NT2/D1 (cell line): ENCODE measurements around the gene TSPAN8.

ENCODE experiments used
- DNase-seq: peaks from one replicate; pipeline ENCODE4 v3.0.0-alpha.2; 2011; ENCODE audit warnings: low read depth, low spot score
- H3K27me3 ChIP-seq: 2 replicates; pipeline ENCODE4 v1.6.0; 2011; ENCODE audit warnings: mild to moderate bottlenecking; ENCODE audit not compliant: insufficient read length, insufficient read depth
- H3K36me3 ChIP-seq: 2 replicates; pipeline ENCODE4 v1.6.1; 2011; ENCODE audit warnings: mild to moderate bottlenecking, low read length, mixed read lengths; ENCODE audit not compliant: insufficient read depth, insufficient read length
- H3K4me1 ChIP-seq: 2 replicates; pipeline ENCODE4 v1.5.1; 2011; ENCODE audit not compliant: insufficient read depth, insufficient read length
- H3K4me3 ChIP-seq: 2 replicates; pipeline ENCODE4 v1.5.1; 2011; ENCODE audit warnings: low read depth; ENCODE audit not compliant: insufficient read length
- H3K9ac ChIP-seq: 2 replicates; pipeline ENCODE4 v1.6.0; 2011; ENCODE audit warnings: low read depth; ENCODE audit not compliant: insufficient read length
- H3K9me3 ChIP-seq: 2 replicates; pipeline ENCODE4 v1.5.1; 2011; ENCODE audit warnings: mild to moderate bottlenecking, low read length; ENCODE audit not compliant: insufficient read depth
- SUZ12 ChIP-seq: IDR thresholded peaks from 2 replicates; pipeline ENCODE4 v1.6.1; 2011; ENCODE audit not compliant: insufficient read length, insufficient read depth; ENCODE audit errors: extremely low read depth
- YY1 ChIP-seq: IDR thresholded peaks from 2 replicates; pipeline ENCODE4 v1.6.1; 2011; ENCODE audit not compliant: insufficient read length, insufficient read depth
- ZNF274 ChIP-seq: IDR thresholded peaks from 2 replicates; pipeline ENCODE4 v1.6.1; 2011; ENCODE audit warnings: mild to moderate bottlenecking, low read depth, low read length

TSPAN8 gene

DNA sequence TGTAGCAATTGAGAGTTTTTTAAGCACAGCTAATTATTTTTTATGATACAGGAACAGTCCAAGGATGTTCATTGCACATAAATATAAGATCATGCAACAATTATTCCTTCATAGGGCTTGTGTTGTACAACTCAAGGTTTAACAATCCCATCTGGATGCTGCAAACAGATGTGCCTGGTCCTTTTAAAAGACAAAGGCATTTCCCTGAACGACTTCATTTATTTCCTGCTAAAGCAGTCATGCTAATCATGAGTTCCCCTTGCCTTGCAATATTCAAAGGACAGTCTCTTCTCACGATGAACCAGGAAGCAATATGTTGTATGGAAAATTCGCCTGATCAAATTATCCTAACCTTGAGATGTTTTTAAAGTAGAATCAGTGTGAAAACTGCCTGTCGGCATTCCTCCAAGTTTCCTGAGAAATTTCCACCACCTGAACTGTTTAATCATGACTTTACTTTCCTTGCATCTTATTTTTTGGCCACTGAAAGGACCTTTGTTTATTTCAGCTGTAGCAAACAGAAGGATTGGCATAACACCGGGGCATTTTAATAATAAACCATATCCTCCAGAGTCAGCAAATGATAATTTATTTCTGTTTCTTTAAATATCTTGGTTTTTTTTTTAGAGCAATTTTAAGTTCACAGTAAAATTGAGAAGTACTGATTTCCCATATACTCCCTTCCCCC, 33.9 kb upstream of the TSPAN8 start:
- no peaks in the 10 kb centered on the region for H3K4me1 ChIP-seq
- DNase-seq = no peak

DNA sequence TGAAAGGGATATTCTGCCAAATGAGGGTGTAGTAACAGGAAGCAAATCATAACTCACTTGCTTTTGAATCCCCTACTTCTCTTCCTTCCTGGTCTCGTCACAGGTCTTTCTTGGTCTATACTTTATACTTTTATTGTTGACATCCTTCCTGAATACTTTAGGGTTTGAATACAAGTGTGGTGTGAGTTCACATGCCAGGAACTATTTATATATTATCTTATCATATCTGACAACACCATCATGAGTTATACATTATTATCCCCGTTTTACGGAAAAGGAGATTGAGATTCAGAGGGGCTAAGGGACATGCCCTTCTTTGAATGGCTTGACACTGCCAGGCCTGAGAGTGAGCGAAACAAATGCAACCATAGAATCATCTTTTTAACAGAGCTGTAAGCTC, 33.0 kb upstream of the TSPAN8 start:
- Histone ChIP-seq H3K36me3 (no peaks in the 10 kb centered on the region), H3K9ac (no peak overlapping the region), H3K4me3 (no peak overlapping the region), H3K4me1 (no peaks in the 10 kb centered on the region), H3K27me3 (no peaks in the 10 kb centered on the region), H3K9me3 (no peaks in the 10 kb centered on the region)
- TF ChIP-seq SUZ12 = no peak
- no peak for TF ChIP-seq YY1
- no peak for TF ChIP-seq ZNF274
- DNase-seq = no peak

More for the DNA sequence above, 33.9 kb upstream of the TSPAN8 start:
- TF ChIP-seq SUZ12 = no peak
- H3K4me3 ChIP-seq = no peak overlapping the region
- H3K27me3 ChIP-seq = no peaks in the 10 kb centered on the region
- no peak overlapping the region for H3K9ac ChIP-seq
- no peaks in the 10 kb centered on the region for H3K9me3 ChIP-seq
- H3K36me3 ChIP-seq = no peaks in the 10 kb centered on the region

DNA sequence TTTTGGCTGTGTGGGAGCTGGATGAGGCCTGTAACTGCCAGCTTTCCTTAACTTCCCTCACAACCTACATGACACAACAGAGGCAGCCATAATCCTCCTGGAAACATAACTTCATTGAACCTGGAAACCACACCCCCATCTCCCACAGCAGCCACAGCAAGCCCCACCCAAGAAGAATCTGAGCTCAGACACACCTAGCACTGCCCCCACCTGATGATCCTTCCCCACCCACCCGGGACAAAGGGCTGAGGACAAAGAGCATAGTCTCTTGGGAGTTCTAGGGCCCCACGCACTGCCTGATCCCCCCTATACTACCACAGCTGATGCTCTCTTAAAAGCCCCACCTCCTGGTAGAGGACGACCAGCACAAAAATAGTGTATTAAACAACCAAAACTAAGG, 29.6 kb upstream of the TSPAN8 start:
- Histone ChIP-seq H3K9ac (no peak overlapping the region), H3K4me1 (no peaks in the 10 kb centered on the region)

DNA sequence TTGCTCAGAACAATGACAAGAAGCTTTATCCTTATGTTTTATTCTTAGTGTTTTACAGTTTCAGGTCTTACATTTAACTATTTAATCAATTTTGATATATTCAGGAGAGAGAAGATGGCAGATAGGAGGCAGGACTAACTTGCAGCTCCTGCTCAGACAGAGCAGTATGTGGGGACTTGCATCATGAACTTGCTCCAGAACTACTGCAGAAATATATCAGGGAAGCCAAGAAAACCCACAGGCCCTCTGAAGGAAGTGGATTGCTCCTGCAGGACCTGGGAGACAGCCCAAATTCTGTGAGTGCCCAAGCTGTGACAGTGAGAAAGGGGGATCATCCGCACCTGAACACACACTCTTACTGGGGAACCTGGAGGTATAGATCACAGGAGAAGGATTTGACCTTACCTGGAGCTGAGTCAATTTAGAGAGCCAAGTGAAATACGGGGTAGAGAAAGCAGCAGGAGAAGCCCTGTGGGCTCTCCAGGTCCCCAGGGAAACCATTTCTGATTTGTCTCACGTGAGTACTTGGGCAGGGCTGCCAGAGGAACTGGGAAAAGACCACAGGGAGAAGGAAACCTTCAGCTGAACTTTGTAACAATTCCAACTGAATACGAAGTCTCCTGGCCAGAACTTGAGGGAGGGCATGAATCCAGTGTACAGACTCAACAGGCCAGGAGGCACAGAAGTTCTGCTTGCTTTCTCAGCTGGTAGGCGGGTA, 28.9 kb upstream of the TSPAN8 start:
- H3K4me3 ChIP-seq = no peak overlapping the region
- H3K9me3 ChIP-seq = no peaks in the 10 kb centered on the region
- H3K27me3 ChIP-seq = no peaks in the 10 kb centered on the region
- H3K4me1 ChIP-seq = no peaks in the 10 kb centered on the region
- H3K9ac ChIP-seq = no peak overlapping the region
- no peaks in the 10 kb centered on the region for H3K36me3 ChIP-seq
- no peak for DNase-seq
- TF ChIP-seq SUZ12 (no peak), YY1 (no peak), ZNF274 (no peak)

More for the DNA sequence above, 29.6 kb upstream of the TSPAN8 start:
- TF ChIP-seq ZNF274 (no peak), SUZ12 (no peak), YY1 (no peak)
- Histone ChIP-seq H3K4me3 (no peak overlapping the region), H3K36me3 (no peaks in the 10 kb centered on the region), H3K9me3 (no peaks in the 10 kb centered on the region), H3K27me3 (no peaks in the 10 kb centered on the region)
- DNase-seq = no peak

DNA sequence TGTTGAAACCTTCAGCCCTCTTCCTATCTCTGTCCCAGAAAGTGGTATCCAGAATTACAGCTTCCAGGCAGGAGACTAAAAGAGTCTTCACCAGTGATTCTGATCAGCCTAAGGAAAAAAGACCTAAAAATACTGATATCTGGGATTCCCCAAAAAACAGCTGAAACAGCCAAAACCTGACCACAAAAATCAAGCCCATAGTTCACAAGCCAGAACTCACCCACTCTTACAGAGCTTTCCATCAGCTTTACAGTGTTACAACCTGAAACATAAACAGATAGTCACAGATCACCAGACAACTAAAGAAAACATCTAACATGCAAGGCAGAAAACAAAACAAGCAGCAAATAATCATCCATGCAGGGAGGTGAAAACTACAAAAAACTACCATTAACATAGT, 26.0 kb upstream of the TSPAN8 start:
- no peaks in the 10 kb centered on the region for H3K4me1 ChIP-seq
- H3K9ac ChIP-seq = no peak overlapping the region
- H3K9me3 ChIP-seq = no peaks in the 10 kb centered on the region
- no peaks in the 10 kb centered on the region for H3K36me3 ChIP-seq
- H3K4me3 ChIP-seq = no peak overlapping the region
- TF ChIP-seq YY1 = no peak
- TF ChIP-seq SUZ12 = no peak
- H3K27me3 ChIP-seq = no peaks in the 10 kb centered on the region
- DNase-seq = no peak

DNA sequence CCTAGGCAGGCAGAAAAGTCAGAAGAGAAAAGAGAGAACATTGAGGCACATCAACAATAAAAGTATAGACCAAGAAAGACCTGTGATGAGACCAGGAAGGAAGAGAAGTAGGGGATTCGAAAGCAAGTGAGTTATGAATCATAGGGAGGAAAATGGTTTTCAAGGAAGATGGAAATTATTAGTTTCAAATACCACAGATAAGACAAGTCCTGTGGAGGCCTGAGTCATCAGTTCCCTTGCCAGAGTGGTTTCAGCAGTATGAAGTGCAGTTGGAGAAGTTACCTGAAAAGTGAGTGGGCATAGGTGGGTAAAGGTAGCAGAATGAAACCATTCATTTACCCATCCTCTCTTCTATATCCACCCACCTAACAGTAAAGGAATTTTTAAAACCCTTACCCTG, 25.2 kb upstream of the TSPAN8 start:
- Histone ChIP-seq H3K9ac (no peak overlapping the region), H3K4me1 (no peaks in the 10 kb centered on the region), H3K4me3 (no peak overlapping the region), H3K27me3 (no peaks in the 10 kb centered on the region), H3K9me3 (no peaks in the 10 kb centered on the region), H3K36me3 (no peaks in the 10 kb centered on the region)
- TF ChIP-seq ZNF274 = no peak
- TF ChIP-seq YY1 = no peak
- TF ChIP-seq SUZ12 = no peak
- DNase-seq = no peak

DNA sequence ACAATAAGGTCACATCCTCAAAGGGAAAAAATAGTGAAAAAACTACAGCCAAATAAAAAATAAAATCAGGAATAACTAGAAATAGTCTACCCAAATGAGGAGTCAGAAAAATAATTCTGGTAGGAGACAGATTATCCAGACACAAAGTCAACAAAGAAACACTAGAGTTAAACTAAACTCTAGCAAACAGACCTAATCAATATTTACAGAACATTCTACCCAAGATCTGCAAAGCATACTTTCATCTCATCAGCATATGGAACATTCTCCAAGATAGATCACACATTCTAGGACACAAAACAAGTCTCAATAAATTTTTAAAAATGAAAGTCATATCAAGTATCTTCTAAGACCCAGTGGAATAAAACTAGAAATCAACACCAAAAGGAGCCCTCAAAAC, 20.4 kb upstream of the TSPAN8 start:
- DNase-seq = no peak
- Histone ChIP-seq H3K9me3 (no peaks in the 10 kb centered on the region), H3K4me1 (no peaks in the 10 kb centered on the region), H3K4me3 (no peak overlapping the region), H3K36me3 (no peaks in the 10 kb centered on the region), H3K27me3 (no peaks in the 10 kb centered on the region), H3K9ac (no peak overlapping the region)
- TF ChIP-seq YY1 = no peak
- TF ChIP-seq ZNF274 = no peak
- TF ChIP-seq SUZ12 = no peak
